CD4-positive, alpha-beta T cell (primary cell): Measurements from ENCODE around the gene TSPAN7. TPM values are rescaled to one million over a fixed set of nuclear protein-coding genes. Genes with fewer than 3 reads are reported as not detected.

Experiments used
- ATAC-seq: fragments of 200-7000 bp; cut with Tn5 transposase; one replicate; pipeline ENCODE4 v1.10.0; 2022; ENCODE audit warnings: mild to moderate bottlenecking; ENCODE audit not compliant: poor library complexity
- CTCF ChIA-PET: fragments of 350-600 bp; sonication (Branson Sonifier 250); formaldehyde crosslinking; loops from one replicate; lab custom pipeline; 2021; ENCODE audit warnings: antibody characterized with exemption, inconsistent platforms; lab: Charles Lee
- POLR2A ChIA-PET: fragments of 350-600 bp; sonication (Branson Sonifier 250); formaldehyde crosslinking; loops from one replicate; lab custom pipeline; 2021; ENCODE audit warnings: antibody characterized with exemption, inconsistent platforms; lab: Charles Lee
- DNase-seq, 14 experiments: peaks; one replicate each; pipeline ENCODE4 v3.0.0-alpha.2; 2013 to 2020; ENCODE audit warnings: mixed read lengths in 2 of 14
- H3K27ac ChIP-seq, 2 donors: one replicate each; pipeline versions ENCODE4 v1.5.1 to v1.7.0; 2013; ENCODE audit warnings: low read length in 2 of 2, low read depth in 1 of 2, mild to moderate bottlenecking in 1 of 2
- H3K27me3 ChIP-seq, 2 experiments: 1 replicate in 1 of 2; 2 replicates in 1 of 2; pipeline versions ENCODE4 v1.6.1 to v1.7.0; 2013; ENCODE audit warnings: low read length in 2 of 2, control low read depth in 1 of 2, mild to moderate bottlenecking in 1 of 2, moderate library complexity in 1 of 2; ENCODE audit not compliant: insufficient read depth in 2 of 2, control insufficient read depth in 1 of 2
- H3K36me3 ChIP-seq: one replicate; pipeline ENCODE4 v1.6.1; 2013; ENCODE audit warnings: low read length, control low read depth; ENCODE audit not compliant: insufficient read depth
- H3K4me1 ChIP-seq: one replicate; pipeline ENCODE4 v1.6.1; 2013; ENCODE audit warnings: low read length, control low read depth; ENCODE audit not compliant: insufficient read depth
- H3K4me3 ChIP-seq: one replicate; pipeline ENCODE4 v1.5.1; 2013; ENCODE audit warnings: mild to moderate bottlenecking, low read length, moderate library complexity
- H3K9me3 ChIP-seq, 2 experiments: 1 replicate in 1 of 2; 2 replicates in 1 of 2; pipeline versions ENCODE4 v1.6.1 to v1.7.0; 2013; ENCODE audit warnings: low read length in 2 of 2, mild to moderate bottlenecking in 2 of 2, control low read depth in 1 of 2, moderate library complexity in 1 of 2; ENCODE audit not compliant: control insufficient read depth in 1 of 2, insufficient read depth in 1 of 2
- H3K27ac Mint-ChIP-seq: one replicate; pipeline ENCODE4 v1.8.0; 2020; ENCODE audit warnings: mixed read lengths
- H3K27me3 Mint-ChIP-seq: one replicate; pipeline ENCODE4 v1.8.0; 2021; ENCODE audit warnings: mixed read lengths
- H3K36me3 Mint-ChIP-seq: one replicate; pipeline ENCODE4 v1.8.0; 2021; ENCODE audit warnings: low read depth, mixed read lengths
- H3K4me1 Mint-ChIP-seq: one replicate; pipeline ENCODE4 v1.8.0; 2021; ENCODE audit warnings: low read depth, mixed read lengths
- H3K4me3 Mint-ChIP-seq: one replicate; pipeline ENCODE4 v1.8.0; 2020; ENCODE audit warnings: mild to moderate bottlenecking, mixed read lengths
- H3K9me3 Mint-ChIP-seq: one replicate; pipeline ENCODE4 v1.8.0; 2020; ENCODE audit warnings: mixed read lengths
- intact Hi-C, 2 experiments: fragments of 100-400 bp; cut with DNase I in 1 of 2; cut with micrococcal nuclease in 1 of 2; formaldehyde crosslinking; loops; one replicate each; pipeline versions ENCODE4 v1.15.1 to v1.9.0; 2023 to 2025; cut with DNase I, micrococcal nuclease
- total RNA-seq, 174 experiments: library from RNA in 2 of 174; stranded (reverse) in 2 of 174; gene quantifications; one replicate each; pipeline ENCODE4 v1.2.3 and lab custom pipeline; 2021 to 2026
- TF ChIP-seq, protein P1 (sequence below): fragments of 200-600 bp; IDR thresholded peaks from one replicate; pipeline ENCODE4 v1.8.0; 2022; ENCODE audit warnings: antibody characterized with exemption, mild to moderate bottlenecking

Gene TSPAN7
- total RNA-seq, 2 experiments from 2014 or later = 0.36 TPM; not detected in 1

DNA sequence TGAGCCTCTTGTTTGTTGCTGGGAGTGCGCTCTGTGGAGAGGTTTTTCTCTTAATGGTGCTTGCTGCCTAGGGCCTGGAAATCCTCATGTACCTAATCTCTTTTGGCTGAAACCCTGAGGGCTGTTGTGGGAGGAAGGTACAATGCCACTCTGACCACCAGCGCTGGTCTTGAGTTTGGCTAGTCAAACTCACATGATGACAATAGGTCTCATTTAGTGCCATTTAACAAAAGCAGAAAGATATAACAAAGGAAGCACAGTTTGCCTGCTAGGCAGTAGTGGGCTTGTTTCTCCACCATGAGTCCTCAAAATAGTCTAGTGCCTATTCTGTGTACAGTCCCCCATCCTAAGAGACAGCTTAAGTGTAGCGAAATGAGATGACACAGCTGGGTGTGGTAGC is 111.3 kb downstream of the TSPAN7 start:
- H3K4me3 Mint-ChIP-seq = no peak overlapping the region
- H3K9me3 Mint-ChIP-seq = no peaks in the 10 kb centered on the region
- H3K4me1 Mint-ChIP-seq = peaks cover 7% of the 10 kb centered on the region
- no peaks in the 10 kb centered on the region for H3K27me3 Mint-ChIP-seq
- Histone ChIP-seq H3K4me1 (no peaks in the 10 kb centered on the region), H3K36me3 (no peaks in the 10 kb centered on the region), H3K27me3 (no peaks in the 10 kb centered on the region), H3K4me3 (no peak overlapping the region), H3K27ac (no peak overlapping the region), H3K9me3 (no peaks in the 10 kb centered on the region)
- TF ChIP-seq, protein P1, sequence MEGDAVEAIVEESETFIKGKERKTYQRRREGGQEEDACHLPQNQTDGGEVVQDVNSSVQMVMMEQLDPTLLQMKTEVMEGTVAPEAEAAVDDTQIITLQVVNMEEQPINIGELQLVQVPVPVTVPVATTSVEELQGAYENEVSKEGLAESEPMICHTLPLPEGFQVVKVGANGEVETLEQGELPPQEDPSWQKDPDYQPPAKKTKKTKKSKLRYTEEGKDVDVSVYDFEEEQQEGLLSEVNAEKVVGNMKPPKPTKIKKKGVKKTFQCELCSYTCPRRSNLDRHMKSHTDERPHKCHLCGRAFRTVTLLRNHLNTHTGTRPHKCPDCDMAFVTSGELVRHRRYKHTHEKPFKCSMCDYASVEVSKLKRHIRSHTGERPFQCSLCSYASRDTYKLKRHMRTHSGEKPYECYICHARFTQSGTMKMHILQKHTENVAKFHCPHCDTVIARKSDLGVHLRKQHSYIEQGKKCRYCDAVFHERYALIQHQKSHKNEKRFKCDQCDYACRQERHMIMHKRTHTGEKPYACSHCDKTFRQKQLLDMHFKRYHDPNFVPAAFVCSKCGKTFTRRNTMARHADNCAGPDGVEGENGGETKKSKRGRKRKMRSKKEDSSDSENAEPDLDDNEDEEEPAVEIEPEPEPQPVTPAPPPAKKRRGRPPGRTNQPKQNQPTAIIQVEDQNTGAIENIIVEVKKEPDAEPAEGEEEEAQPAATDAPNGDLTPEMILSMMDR = no peak
- intact Hi-C loops = no loop called here
- ATAC-seq = no peak
- CTCF ChIA-PET = no interaction called here
- POLR2A ChIA-PET = no interaction called here
- no peak for DNase-seq
- H3K36me3 Mint-ChIP-seq = no peaks in the 10 kb centered on the region
- H3K27ac Mint-ChIP-seq = no peak overlapping the region

DNA sequence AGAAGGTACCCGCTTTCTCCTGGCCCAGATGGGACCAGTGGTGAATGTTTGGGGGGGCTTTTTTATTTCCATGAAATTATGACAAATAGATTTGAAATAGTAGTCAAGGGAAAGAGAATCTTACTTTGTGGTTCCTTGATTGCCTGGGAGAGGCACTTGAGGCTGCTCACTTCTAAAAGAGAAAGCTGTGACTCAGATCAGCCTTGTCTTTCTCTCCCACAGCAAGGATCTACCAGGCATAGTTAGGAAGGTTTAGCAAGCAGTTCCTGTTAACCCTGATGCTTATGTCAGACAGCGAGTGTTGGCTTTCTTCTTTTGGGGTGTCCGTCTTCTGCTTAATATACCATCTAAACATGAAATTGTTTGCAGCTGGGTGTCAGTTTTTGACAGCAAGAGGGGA is 114.5 kb downstream of the TSPAN7 start:
- Histone ChIP-seq H3K9me3 (no peaks in the 10 kb centered on the region), H3K4me1 (no peaks in the 10 kb centered on the region), H3K36me3 (no peaks in the 10 kb centered on the region), H3K27me3 (no peaks in the 10 kb centered on the region), H3K4me3 (no peak overlapping the region), H3K27ac (no peak overlapping the region)
- no peaks in the 10 kb centered on the region for H3K36me3 Mint-ChIP-seq
- ChIA-PET CTCF (no interaction called here), POLR2A (no interaction called here)
- no peak for ATAC-seq
- intact Hi-C loops = no loop called here
- no peaks in the 10 kb centered on the region for H3K4me1 Mint-ChIP-seq
- H3K27ac Mint-ChIP-seq = no peak overlapping the region
- TF ChIP-seq, protein P1 = no peak
- H3K27me3 Mint-ChIP-seq = no peaks in the 10 kb centered on the region
- H3K9me3 Mint-ChIP-seq = no peaks in the 10 kb centered on the region
- no peak overlapping the region for H3K4me3 Mint-ChIP-seq
- DNase-seq = no peak

DNA sequence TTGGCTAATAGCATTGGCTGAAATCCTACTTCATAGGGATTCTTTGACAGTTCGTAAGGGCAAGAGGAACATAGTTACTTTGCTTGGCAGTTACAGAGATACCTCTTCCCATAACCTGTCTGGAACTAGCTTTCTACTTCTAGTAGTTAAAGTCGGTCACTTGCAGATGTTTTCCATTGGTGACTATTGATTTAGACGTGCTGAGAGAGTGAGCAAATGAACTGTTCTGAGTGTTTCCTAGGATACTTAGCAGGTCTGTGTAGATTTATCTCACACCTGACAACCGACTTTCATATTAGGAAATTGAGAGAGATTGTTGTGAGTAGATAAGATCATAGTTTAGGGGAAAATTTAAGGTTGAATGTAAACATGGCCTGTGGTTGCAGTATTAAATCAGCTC is 116.8 kb downstream of the TSPAN7 start:
- Histone ChIP-seq H3K4me1 (no peaks in the 10 kb centered on the region), H3K9me3 (no peaks in the 10 kb centered on the region), H3K4me3 (no peak overlapping the region), H3K27ac (no peak overlapping the region), H3K27me3 (no peaks in the 10 kb centered on the region), H3K36me3 (no peaks in the 10 kb centered on the region)
- no peak for ATAC-seq
- Mint-ChIP-seq H3K9me3 (no peaks in the 10 kb centered on the region), H3K36me3 (no peaks in the 10 kb centered on the region), H3K4me1 (no peaks in the 10 kb centered on the region), H3K4me3 (no peak overlapping the region), H3K27ac (no peak overlapping the region), H3K27me3 (no peaks in the 10 kb centered on the region)
- ChIA-PET POLR2A (no interaction called here), CTCF (no interaction called here)
- intact Hi-C loops = no loop called here
- no peak for DNase-seq
- TF ChIP-seq, protein P1 = no peak
